Measurements from ENCODE around the gene HMOX1.

Gene HMOX1

DNA sequence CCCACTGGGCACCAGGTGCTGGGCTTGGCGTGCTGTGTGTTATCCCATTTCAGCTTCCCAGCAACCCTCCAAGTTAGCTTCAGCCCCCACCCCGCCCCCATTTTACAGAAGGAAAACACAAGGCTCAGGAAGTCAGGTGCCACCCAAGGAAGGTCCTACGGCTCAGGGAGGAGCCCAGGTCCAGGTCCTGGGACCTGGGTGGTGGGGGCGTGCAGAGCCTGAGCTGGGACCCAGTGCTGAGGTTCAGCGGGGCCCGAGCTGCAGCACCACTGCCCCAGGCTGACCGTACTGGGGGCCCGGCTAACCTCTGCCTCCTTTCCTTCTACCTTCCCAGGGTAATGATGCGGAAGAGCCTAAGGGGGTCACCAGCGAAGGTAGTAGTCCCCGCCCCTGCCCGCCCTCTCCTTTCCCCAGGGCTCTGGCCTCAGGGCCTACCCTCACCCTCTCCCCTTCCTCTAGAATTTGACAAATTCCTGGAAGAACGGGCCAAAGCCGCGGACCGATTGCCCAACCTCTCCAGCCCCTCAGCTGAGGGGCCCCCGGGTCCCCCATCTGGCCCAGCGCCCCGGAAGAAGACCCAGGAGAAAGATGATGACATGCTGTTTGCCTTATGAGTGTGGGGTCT lies 34.2 kb upstream of the HMOX1 start:
- Histone ChIP-seq H3K27me3 (ENCODE audit: insufficient read depth, low read length, poor library complexity, severe bottlenecking) (no peaks in the 10 kb centered on the region), H2AFZ (ENCODE audit: low read length) (no peak overlapping the region), H3F3A (ENCODE audit: low read depth) (no peaks in the 10 kb centered on the region), H3K4me1 (ENCODE audit: insufficient read depth, low read length, poor library complexity, severe bottlenecking) (peaks cover 12% of the 10 kb centered on the region), H3K9me3 (ENCODE audit: insufficient read depth, low read depth, low read length) (no peaks in the 10 kb centered on the region), H3K4me3 (ENCODE audit: low read length, poor library complexity, severe bottlenecking) (no peak overlapping the region), H3K4me2 (ENCODE audit: low read depth, low read length, poor library complexity, severe bottlenecking) (no peak overlapping the region), H4K20me1 (ENCODE audit: insufficient read depth, low read length, poor library complexity, severe bottlenecking) (no peaks in the 10 kb centered on the region), H3K36me3 (ENCODE audit: insufficient read depth, low read length) (peaks cover 10% of the 10 kb centered on the region; the same call in 1 of the 2 replicates), H3K9ac (ENCODE audit: low read depth, low read length, poor library complexity, severe bottlenecking) (no peak overlapping the region), H3K9me2 (replicated peaks; ENCODE audit: low read depth, low read length) (no peaks in the 10 kb centered on the region), H3K79me2 (ENCODE audit: insufficient read depth, low read length) (no peaks in the 10 kb centered on the region)
- TF ChIP-seq, protein P1, sequence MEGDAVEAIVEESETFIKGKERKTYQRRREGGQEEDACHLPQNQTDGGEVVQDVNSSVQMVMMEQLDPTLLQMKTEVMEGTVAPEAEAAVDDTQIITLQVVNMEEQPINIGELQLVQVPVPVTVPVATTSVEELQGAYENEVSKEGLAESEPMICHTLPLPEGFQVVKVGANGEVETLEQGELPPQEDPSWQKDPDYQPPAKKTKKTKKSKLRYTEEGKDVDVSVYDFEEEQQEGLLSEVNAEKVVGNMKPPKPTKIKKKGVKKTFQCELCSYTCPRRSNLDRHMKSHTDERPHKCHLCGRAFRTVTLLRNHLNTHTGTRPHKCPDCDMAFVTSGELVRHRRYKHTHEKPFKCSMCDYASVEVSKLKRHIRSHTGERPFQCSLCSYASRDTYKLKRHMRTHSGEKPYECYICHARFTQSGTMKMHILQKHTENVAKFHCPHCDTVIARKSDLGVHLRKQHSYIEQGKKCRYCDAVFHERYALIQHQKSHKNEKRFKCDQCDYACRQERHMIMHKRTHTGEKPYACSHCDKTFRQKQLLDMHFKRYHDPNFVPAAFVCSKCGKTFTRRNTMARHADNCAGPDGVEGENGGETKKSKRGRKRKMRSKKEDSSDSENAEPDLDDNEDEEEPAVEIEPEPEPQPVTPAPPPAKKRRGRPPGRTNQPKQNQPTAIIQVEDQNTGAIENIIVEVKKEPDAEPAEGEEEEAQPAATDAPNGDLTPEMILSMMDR (conservative IDR thresholded peaks at IDR 0.05; ENCODE audit: low read length): no peak
- no peak for TF ChIP-seq EZH2phosphoT487 (IDR thresholded peaks at IDR 0.05; ENCODE audit: borderline replicate concordance)

DNA sequence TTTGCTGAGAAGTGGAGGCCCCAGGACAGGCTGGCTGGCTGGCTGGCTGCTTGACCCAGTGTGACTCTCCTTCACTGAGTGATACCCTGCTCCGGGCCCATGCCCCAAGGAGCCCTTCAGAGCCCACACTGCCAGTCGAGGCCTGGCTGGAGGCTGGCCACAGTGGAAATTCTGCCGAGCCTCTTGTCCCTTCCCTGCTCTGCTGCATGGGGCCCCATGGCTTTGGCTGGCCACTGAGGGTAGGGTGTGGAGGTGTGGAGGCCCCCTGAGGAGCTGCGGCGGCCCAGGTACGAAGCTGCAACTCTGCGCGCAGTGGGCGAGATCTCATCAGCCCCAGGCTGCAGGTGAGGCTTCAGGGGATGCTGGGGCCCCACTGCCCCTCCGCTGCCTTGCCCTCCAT lies 33.4 kb upstream of the HMOX1 start:
- no peaks in the 10 kb centered on the region for H3K9me3 ChIP-seq (ENCODE audit: insufficient read depth, low read depth, low read length)
- no peaks in the 10 kb centered on the region for H4K20me1 ChIP-seq (ENCODE audit: insufficient read depth, low read length, poor library complexity, severe bottlenecking)
- H3K9me2 ChIP-seq (replicated peaks; ENCODE audit: low read depth, low read length): no peaks in the 10 kb centered on the region
- no peak overlapping the region for H3K4me3 ChIP-seq (ENCODE audit: low read length, poor library complexity, severe bottlenecking)
- H3K4me1 ChIP-seq (ENCODE audit: insufficient read depth, low read length, poor library complexity, severe bottlenecking): peaks cover 15% of the 10 kb centered on the region
- no peak for TF ChIP-seq EZH2phosphoT487 (IDR thresholded peaks at IDR 0.05; ENCODE audit: borderline replicate concordance)
- TF ChIP-seq, protein P1 (conservative IDR thresholded peaks at IDR 0.05; ENCODE audit: low read length): no peak
- no peak overlapping the region for H2AFZ ChIP-seq (ENCODE audit: low read length)
- no peak overlapping the region for H3K4me2 ChIP-seq (ENCODE audit: low read depth, low read length, poor library complexity, severe bottlenecking)
- no peaks in the 10 kb centered on the region for H3K27me3 ChIP-seq (ENCODE audit: insufficient read depth, low read length, poor library complexity, severe bottlenecking)
- peaks cover 10% of the 10 kb centered on the region; the same call in 1 of the 2 replicates for H3K36me3 ChIP-seq (ENCODE audit: insufficient read depth, low read length)
- no peaks in the 10 kb centered on the region for H3F3A ChIP-seq (ENCODE audit: low read depth)
- no peaks in the 10 kb centered on the region for H3K79me2 ChIP-seq (ENCODE audit: insufficient read depth, low read length)
- H3K9ac ChIP-seq (ENCODE audit: low read depth, low read length, poor library complexity, severe bottlenecking): no peak overlapping the region

DNA sequence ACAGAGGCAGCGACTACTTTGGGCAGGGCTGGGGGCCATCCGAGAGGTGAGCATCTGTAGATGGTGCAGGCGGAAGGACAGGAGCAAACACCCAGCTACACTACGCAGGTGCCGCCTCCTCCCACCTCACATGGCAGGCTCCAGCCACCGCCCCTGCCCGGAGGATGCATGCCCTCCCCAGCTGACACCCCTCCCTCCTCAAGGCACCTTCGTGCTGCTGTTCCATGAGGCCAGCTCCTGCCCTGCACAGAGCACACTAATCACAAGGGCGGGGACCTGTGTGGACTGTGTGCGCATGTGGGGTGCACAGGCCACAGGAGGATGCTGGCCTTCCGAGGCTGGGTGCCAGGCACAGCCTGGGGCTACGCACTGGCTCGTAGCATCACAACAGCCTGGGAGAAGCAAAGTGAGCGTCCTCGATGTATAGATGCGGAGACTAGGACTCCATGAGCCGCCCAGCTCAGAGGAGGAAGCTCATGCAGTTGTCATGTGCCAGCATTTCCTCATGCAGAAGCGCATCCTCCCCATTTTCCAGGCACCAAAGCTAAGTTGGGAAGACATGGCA lies 32.8 kb upstream of the HMOX1 start:
- Histone ChIP-seq H2AFZ (ENCODE audit: low read length) (no peak overlapping the region), H3K9me3 (ENCODE audit: insufficient read depth, low read depth, low read length) (no peaks in the 10 kb centered on the region), H3K4me2 (ENCODE audit: low read depth, low read length, poor library complexity, severe bottlenecking) (no peak overlapping the region), H3K4me3 (ENCODE audit: low read length, poor library complexity, severe bottlenecking) (no peak overlapping the region), H3K9me2 (replicated peaks; ENCODE audit: low read depth, low read length) (no peaks in the 10 kb centered on the region), H3K79me2 (ENCODE audit: insufficient read depth, low read length) (no peaks in the 10 kb centered on the region), H4K20me1 (ENCODE audit: insufficient read depth, low read length, poor library complexity, severe bottlenecking) (no peaks in the 10 kb centered on the region), H3K4me1 (ENCODE audit: insufficient read depth, low read length, poor library complexity, severe bottlenecking) (peaks cover 21% of the 10 kb centered on the region), H3K27me3 (ENCODE audit: insufficient read depth, low read length, poor library complexity, severe bottlenecking) (no peaks in the 10 kb centered on the region), H3F3A (ENCODE audit: low read depth) (no peaks in the 10 kb centered on the region), H3K36me3 (ENCODE audit: insufficient read depth, low read length) (peaks cover 6% of the 10 kb centered on the region; the same call in 1 of the 2 replicates), H3K9ac (ENCODE audit: low read depth, low read length, poor library complexity, severe bottlenecking) (no peak overlapping the region)
- TF ChIP-seq EZH2phosphoT487 (IDR thresholded peaks at IDR 0.05; ENCODE audit: borderline replicate concordance): no peak
- TF ChIP-seq, protein P1 (conservative IDR thresholded peaks at IDR 0.05; ENCODE audit: low read length): no peak

Measured in Loucy (cell line).